Cerebellar nuclear complex (tissue), 1 donor: ENCODE results near the gene CCL22.
"Not testable (repeated sequence)": the region's sequence is repeated elsewhere in the genome, so short reads cannot be mapped to it uniquely, and the experiment has no call there.

Experiments used
- DNase-seq, 2 experiments: peaks; one replicate each; lab custom pipeline; 2025; lab: John Stamatoyannopoulos, UW

The CCL22 gene

GRCh38 chr16:57347858-57348257, 10.7 kb upstream of the CCL22 start:
- no peak for DNase-seq

GRCh38 chr16:57348327-57348726, 10.3 kb upstream of the CCL22 start:
- no peak for DNase-seq

GRCh38 chr16:57349212-57350031, 9.2 kb upstream of the CCL22 start:
- no peak for DNase-seq

- DNase-seq, result no peak
Measured at GRCh38 chr16:57352636-57353047, 5.9 kb upstream of the CCL22 start.

GRCh38 chr16:57354311-57354710, 4.3 kb upstream of the CCL22 start:
- no peak for DNase-seq

- DNase-seq, result no peak
Measured at GRCh38 chr16:57355898-57356414, 2.6 kb upstream of the CCL22 start.

GRCh38 chr16:57356547-57356946, 2.0 kb upstream of the CCL22 start:
- DNase-seq, result no peak

GRCh38 chr16:57357330-57358085, 1.1 kb upstream of the CCL22 start:
- no peak for DNase-seq

- no peak for DNase-seq
Measured at GRCh38 chr16:57358086-57358420, 530 bp upstream of the CCL22 start.

- DNase-seq, result no peak
Measured at GRCh38 chr16:57360321-57360935, 1.8 kb downstream of the CCL22 start.

- no peak for DNase-seq
Measured at GRCh38 chr16:57361404-57361803, 2.8 kb downstream of the CCL22 start.

GRCh38 chr16:57364143-57364542, 5.6 kb downstream of the CCL22 start:
- no peak for DNase-seq

- DNase-seq, result no peak
Measured at GRCh38 chr16:57366544-57367040, 8.0 kb downstream of the CCL22 start.

- no peak for DNase-seq
Measured at GRCh38 chr16:57367116-57367752, 8.7 kb downstream of the CCL22 start.

GRCh38 chr16:57371494-57372371, 13.2 kb downstream of the CCL22 start:
- DNase-seq, result no peak

- no peak for DNase-seq
Measured at GRCh38 chr16:57372372-57373116, 14.0 kb downstream of the CCL22 start, which contains the start of gene CX3CL1. CX3CL1 (plus strand) TSS chr16:57372490; CDS start chr16:57372569, 79 bp downstream.

GRCh38 chr16:57373117-57373947, 14.7 kb downstream of the CCL22 start:
- DNase-seq, result no peak

GRCh38 chr16:57374067-57374534, 15.5 kb downstream of the CCL22 start:
- DNase-seq, result no peak

GRCh38 chr16:57374925-57375465, 16.4 kb downstream of the CCL22 start:
- not testable (repeated sequence) for DNase-seq
